Glomerular endothelial cell (primary cell): Measurements from ENCODE around the gene GABRB2. TPM values are rescaled to one million over a fixed set of nuclear protein-coding genes. Genes with fewer than 3 reads are reported as not detected.
"Not testable (repeated sequence)": the region's sequence is repeated elsewhere in the genome, so short reads cannot be mapped to it uniquely, and the experiment has no call there.

Source experiments
- DNase-seq: peaks from one replicate; pipeline ENCODE4 v3.0.0-alpha.2; 2011; ENCODE audit warnings: low read depth, low spot score; ENCODE audit errors: extremely low read depth
- total RNA-seq: library from RNA; depleted of rRNA; stranded (reverse); fragments of >200 nt; gene quantifications from 2 replicates; pipeline ENCODE4 v1.2.3, GENCODE V29; 2015

The GABRB2 gene
- total RNA-seq, 1 donor from 2014 or later = not detected

DNA sequence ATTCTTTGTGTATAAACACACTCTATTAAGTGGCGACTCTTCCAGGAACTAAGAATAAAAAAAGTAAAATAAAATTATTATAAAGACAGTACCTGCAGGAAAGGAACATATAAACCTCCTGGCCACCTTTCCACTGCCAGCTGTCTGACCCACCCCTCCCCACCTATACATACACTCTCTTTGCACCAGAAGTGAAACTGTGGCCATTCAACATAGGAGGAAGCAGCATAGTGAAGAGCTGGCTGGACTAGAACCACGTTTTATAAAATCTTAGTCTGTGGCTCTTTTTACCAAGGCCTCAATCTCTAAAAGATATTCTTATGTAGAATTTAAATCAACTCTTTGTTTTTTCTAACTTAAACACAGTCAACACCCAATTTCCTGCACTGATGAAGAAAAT is 289.6 kb downstream of the GABRB2 start:
- no peak for DNase-seq

DNA sequence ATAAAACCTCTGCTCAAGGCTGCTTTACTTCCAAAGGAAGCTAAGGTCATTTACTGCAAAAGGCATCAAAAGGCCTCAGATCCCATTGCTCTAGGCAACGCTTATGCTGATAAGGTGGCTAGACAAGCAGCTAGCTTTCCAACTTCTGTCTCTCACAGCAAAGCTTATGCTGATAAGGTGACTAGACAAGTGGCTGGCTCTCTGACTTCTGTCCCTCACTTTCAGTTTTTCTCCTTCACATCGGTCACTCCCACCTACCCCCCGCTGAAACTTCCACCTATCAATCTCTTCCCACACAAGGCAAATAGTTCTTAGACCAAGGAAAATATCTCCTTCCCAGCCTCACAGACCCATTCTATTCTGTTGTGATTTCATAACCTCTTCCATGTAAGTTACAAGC is 293.6 kb downstream of the GABRB2 start:
- not testable (repeated sequence) for DNase-seq

DNA sequence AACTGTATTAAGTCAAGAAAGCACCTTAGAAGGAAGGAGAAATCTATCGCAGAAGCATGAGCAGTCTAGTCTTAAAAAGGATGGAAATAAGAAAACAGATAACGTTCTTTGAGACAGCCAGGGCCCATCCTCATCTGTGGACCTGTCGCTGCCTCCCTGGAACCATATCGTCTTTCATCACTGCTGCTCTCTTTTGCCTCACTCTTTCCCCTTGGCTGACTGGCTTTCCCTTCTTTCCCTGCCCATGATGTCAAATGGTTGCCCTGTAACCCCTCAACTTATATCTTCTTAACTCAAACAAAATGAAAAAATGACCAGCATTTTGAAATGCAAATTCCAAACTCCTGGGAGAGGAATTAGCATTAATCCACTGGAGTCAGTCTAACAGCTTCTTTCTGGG is 299.8 kb downstream of the GABRB2 start:
- DNase-seq = no peak

DNA sequence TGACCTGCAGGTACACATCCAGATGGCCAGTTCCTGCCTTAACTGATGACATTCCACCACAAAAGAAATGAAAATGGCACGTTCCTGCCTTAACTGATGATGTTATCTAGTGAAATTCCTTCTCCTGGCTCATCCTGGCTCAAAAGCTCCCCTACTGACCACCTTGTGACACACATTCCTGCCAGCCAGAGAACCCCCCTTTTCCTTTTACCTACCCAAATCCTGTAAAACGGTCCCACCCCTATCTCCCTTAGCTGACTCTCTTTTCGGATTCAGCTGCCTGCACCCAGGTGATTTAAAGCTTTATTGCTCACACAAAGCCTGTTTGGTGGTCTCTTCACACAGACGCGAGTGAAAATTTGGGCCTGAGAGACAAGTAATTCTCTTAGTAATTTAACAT is 300.7 kb downstream of the GABRB2 start:
- not testable (repeated sequence) for DNase-seq

Other genes with a start within 250 kb of the GABRB2 start
- not detected in 2 replicates for gene GABRA6, start 139.0 kb upstream of the GABRB2 start, total RNA-seq